ENCODE data around the gene DLX1.

Gene DLX1

DNA sequence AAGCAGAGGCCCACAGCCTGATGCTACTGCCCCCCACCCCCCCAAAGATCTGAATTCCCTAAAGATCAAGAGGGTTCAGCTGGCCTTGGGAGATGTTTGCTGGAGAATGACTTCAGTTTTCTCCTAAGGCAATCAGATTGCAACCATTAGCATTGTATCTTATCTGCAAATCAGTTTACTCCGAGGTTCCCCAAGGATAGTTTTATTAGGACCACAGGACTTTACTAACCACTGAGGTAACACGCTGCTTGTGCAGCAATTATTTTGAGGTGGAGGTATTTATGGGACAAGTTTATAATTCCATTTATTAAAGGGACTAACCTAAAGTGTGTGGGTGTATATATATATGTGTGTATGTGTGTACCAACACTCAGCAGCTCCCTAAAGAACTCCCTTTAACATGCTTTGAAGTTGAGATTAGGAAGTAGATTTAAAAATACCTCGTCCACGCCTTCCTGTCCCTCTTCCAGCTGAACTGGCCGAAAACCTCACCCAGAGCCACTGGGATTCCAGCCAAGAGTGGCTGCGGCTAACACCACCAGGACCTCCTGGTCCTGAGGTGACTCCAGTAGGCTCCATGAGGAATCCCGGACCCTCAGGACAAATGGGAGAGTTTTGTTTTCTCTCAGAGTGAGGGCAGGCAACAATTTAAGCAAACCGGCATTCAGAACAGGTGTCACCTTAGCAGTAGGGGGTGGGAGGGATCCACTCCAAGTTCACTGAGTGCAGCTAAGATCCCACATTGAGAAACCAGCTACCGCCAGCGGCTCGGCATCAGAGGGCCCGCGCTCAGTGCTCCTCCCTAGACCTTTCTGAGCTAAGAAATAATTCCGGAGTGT is 3.0 kb upstream of the DLX1 start:
- H3K27ac ChIP-seq (ENCODE audit: low read length), result no peak overlapping the region
- H3K4me1 ChIP-seq (ENCODE audit: control insufficient read depth in 1 of 2, insufficient read depth in 2 of 2, low read length in 2 of 2), result peaks cover 0 to 40% of the 10 kb centered on the region in 2 donors
- peaks cover 0 to 5% of the 10 kb centered on the region in 2 donors for H3K9me3 ChIP-seq (ENCODE audit: control insufficient read depth in 1 of 2, low read length in 2 of 2)
- no peak overlapping the region for H3K4me3 ChIP-seq (ENCODE audit: low read depth in 1 of 2, low read length in 2 of 2)
- H3K27me3 ChIP-seq (ENCODE audit: low read depth, low read length), result peaks cover 75% of the 10 kb centered on the region
- no peaks in the 10 kb centered on the region for H3K36me3 ChIP-seq (ENCODE audit: control insufficient read depth in 1 of 2, insufficient read depth in 2 of 2, low read length in 2 of 2)

DNA sequence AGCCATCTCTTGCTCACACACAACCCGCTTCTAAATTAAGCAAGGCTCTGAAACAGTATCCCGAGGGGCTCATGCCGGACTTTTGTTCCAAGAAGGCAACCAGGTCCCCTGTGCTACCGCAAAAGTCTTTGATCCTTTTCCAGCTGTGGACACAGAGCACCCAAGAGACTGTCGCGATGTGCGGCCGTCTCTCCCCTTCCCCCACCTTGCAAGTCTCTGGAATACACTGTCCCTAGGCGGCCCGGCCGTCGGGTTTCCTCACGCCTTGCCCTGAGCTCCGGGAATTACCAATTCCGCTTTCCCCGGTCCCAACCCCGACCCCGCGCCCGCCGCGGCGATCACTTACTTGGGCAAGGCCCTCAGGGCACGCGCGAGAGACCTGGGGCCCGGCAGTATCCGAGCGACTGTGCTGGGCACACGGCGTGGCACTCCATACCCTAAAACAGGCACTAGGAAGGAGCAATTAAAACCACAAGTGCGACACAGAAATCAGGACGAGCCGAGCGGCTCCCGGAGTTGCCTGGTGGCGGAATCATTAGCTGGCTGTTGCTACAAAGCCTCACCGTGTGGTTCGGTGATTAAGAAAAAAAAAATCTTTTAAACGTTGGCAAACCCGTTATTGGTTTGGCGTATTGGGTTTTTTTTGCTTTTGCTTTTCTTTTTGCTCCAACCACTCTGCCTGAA is 2.2 kb upstream of the DLX1 start:
- Histone ChIP-seq H3K4me1 (ENCODE audit: control insufficient read depth in 1 of 2, insufficient read depth in 2 of 2, low read length in 2 of 2) (peaks cover 0 to 40% of the 10 kb centered on the region in 2 donors), H3K27ac (ENCODE audit: low read length) (no peak overlapping the region), H3K9me3 (ENCODE audit: control insufficient read depth in 1 of 2, low read length in 2 of 2) (peaks cover 0 to 5% of the 10 kb centered on the region in 2 donors), H3K27me3 (ENCODE audit: low read depth, low read length) (peaks cover 83% of the 10 kb centered on the region), H3K36me3 (ENCODE audit: control insufficient read depth in 1 of 2, insufficient read depth in 2 of 2, low read length in 2 of 2) (no peaks in the 10 kb centered on the region), H3K4me3 (ENCODE audit: low read depth in 1 of 2, low read length in 2 of 2) (no peak overlapping the region)

DNA sequence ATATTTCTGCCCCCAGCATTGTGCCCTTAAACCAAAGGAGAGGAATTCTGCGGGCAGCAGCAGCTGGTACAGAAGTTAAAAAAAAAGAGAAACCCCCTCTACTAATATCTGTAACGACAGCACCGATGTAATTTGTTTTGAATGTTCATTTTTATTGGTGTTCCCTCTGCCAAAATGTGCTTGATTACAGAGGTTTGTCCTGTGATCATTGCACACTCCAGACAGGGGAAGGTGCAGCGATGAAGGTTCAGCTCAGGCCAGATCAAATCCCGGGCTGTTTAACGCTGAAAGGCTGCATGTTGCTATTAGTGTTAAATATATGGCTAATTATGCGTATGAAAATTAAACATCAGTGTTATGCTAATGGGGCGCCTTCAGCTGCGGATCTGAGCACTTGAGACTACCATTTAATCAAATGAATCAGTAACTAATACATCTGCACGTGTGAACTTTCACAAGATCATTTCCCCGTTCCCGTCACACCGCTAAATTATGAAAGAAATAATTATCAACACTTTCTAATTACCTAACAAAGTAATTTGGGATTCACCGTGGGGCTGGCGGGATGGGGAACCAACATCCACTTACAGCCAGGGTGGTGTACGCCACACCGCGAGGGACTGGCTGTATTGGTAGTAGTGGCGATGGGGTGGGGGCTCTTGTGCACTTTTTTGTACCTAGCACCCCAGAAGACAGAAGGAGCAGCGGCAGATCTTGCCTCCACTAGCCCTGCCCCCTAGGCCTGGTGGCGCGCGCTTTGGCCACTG is 1.5 kb upstream of the DLX1 start:
- Histone ChIP-seq H3K9me3 (ENCODE audit: control insufficient read depth in 1 of 2, low read length in 2 of 2) (peaks cover 0 to 5% of the 10 kb centered on the region in 2 donors), H3K4me1 (ENCODE audit: control insufficient read depth in 1 of 2, insufficient read depth in 2 of 2, low read length in 2 of 2) (peaks cover 0 to 40% of the 10 kb centered on the region in 2 donors), H3K27me3 (ENCODE audit: low read depth, low read length) (peaks cover 90% of the 10 kb centered on the region), H3K4me3 (ENCODE audit: low read depth in 1 of 2, low read length in 2 of 2) (peak overlapping the region in 1 of 2 donors; percentile 65), H3K27ac (ENCODE audit: low read length) (no peak overlapping the region), H3K36me3 (ENCODE audit: control insufficient read depth in 1 of 2, insufficient read depth in 2 of 2, low read length in 2 of 2) (no peaks in the 10 kb centered on the region)

DNA sequence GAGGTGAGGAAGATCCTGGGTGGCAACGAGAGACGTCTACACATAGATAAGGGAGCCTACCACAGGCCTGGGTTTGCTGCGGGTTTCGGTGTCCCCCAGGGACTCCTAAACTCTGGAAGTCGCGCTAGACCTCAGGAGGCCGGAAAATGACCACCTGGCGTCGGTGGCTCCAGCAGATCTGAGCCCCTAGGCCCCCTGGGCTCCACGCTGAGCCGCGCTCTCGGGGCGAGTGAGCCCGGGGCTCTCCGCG is 987 bp upstream of the DLX1 start:
- Histone ChIP-seq H3K4me1 (ENCODE audit: control insufficient read depth in 1 of 2, insufficient read depth in 2 of 2, low read length in 2 of 2) (peaks cover 0 to 40% of the 10 kb centered on the region in 2 donors), H3K27me3 (ENCODE audit: low read depth, low read length) (peaks cover 95% of the 10 kb centered on the region), H3K9me3 (ENCODE audit: control insufficient read depth in 1 of 2, low read length in 2 of 2) (peaks cover 0 to 5% of the 10 kb centered on the region in 2 donors), H3K27ac (ENCODE audit: low read length) (no peak overlapping the region), H3K36me3 (ENCODE audit: control insufficient read depth in 1 of 2, insufficient read depth in 2 of 2, low read length in 2 of 2) (no peaks in the 10 kb centered on the region), H3K4me3 (ENCODE audit: low read depth in 1 of 2, low read length in 2 of 2) (peak overlapping the region; percentile 33 to 65)

DNA sequence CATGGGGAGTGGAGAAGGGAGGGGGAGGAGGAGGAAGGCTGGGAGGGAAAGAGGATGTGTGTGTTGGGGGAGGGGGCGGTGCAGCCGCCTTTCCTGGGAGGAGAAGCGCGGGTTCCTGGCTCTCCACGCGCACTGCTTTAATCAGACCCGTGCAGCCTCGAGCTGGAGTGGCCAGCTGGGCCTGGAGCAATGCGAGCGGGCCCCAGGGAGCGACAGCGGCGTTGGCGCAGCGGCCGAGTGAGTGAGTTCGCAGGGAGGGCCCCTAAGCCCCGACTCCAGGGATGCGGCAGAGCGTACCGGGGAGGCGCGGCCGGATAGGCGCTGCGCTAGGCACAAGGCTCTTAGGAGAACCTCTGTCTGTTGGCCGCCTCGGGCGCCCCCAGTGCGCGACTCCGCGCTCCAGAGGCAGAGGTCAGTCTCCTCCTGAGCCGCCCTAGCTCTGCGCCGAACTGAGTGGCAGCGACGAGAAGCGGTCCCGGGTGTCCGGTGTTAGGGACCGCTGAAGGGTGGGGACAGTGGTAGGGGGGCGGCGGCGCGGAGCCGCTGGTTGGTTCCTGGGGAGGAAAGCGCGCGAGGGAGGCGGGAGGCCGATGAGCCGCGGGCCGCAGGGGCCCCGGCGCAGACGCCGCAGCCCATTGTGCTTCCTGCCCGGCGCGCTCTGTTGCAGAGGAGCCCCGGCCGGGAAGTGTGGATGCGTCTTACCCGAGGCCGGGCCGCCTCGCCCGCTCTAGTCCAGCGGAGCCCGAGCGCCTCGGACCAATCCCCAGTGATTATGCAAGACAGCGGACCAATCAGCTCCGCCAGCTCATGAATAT is 455 bp upstream of the DLX1 start:
- H3K27ac ChIP-seq (ENCODE audit: low read length), result no peak overlapping the region
- H3K4me3 ChIP-seq (ENCODE audit: low read depth in 1 of 2, low read length in 2 of 2), result peak overlapping the region; percentile 49 to 65
- H3K4me1 ChIP-seq (ENCODE audit: control insufficient read depth in 1 of 2, insufficient read depth in 2 of 2, low read length in 2 of 2), result peaks cover 0 to 40% of the 10 kb centered on the region in 2 donors
- peaks cover 0 to 5% of the 10 kb centered on the region in 2 donors for H3K9me3 ChIP-seq (ENCODE audit: control insufficient read depth in 1 of 2, low read length in 2 of 2)
- no peaks in the 10 kb centered on the region for H3K36me3 ChIP-seq (ENCODE audit: control insufficient read depth in 1 of 2, insufficient read depth in 2 of 2, low read length in 2 of 2)
- H3K27me3 ChIP-seq (ENCODE audit: low read depth, low read length), result peaks cover 99% of the 10 kb centered on the region

DNA sequence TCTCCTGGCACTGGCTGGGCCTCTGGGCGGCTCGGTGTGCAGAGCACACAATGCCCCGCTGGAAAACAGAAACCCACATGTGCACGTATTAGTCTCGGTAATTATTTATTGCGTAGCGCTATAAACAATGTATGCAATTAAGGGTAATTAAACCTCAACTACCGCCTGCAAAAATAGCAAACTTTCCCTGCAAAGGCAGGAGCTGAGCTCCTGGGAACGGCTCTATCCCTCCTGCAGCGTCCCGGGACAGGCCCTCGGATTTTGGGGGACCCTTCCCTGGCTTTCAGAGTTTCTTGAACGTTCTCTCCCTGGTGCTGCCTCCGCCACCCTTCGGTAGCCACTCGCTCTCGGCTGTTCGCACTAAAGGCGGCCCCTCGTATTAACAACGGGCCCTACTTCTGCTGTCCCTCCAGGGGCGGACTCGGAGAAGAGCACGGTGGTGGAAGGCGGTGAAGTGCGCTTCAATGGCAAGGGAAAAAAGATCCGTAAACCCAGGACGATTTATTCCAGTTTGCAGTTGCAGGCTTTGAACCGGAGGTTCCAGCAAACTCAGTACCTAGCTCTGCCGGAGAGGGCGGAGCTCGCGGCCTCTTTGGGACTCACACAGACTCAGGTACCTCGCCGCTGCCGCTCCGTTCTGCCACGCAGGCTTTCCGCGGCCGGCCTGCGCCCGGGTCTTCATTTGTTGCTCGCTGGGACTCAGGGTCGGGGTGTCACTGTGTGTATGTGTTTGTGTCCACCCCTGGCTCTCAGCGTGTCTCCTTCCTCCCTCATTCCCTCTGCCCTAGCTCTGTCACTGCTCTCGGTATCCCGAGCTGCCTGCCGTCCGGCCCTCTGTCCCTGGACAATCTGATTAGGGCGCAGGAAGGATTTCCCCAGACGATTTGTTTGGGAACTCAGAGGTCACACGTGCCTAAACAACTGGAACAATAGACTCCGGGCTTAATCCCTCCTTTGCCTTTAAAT is 1.2 kb downstream of the DLX1 start:
- peaks cover 0 to 40% of the 10 kb centered on the region in 2 donors for H3K4me1 ChIP-seq (ENCODE audit: control insufficient read depth in 1 of 2, insufficient read depth in 2 of 2, low read length in 2 of 2)
- H3K36me3 ChIP-seq (ENCODE audit: control insufficient read depth in 1 of 2, insufficient read depth in 2 of 2, low read length in 2 of 2), result no peaks in the 10 kb centered on the region
- H3K4me3 ChIP-seq (ENCODE audit: low read depth in 1 of 2, low read length in 2 of 2), result peak overlapping the region in 1 of 2 donors; percentile 65
- H3K27ac ChIP-seq (ENCODE audit: low read length), result no peak overlapping the region
- H3K27me3 ChIP-seq (ENCODE audit: low read depth, low read length), result peaks cover 98% of the 10 kb centered on the region
- H3K9me3 ChIP-seq (ENCODE audit: control insufficient read depth in 1 of 2, low read length in 2 of 2), result no peaks in the 10 kb centered on the region

DNA sequence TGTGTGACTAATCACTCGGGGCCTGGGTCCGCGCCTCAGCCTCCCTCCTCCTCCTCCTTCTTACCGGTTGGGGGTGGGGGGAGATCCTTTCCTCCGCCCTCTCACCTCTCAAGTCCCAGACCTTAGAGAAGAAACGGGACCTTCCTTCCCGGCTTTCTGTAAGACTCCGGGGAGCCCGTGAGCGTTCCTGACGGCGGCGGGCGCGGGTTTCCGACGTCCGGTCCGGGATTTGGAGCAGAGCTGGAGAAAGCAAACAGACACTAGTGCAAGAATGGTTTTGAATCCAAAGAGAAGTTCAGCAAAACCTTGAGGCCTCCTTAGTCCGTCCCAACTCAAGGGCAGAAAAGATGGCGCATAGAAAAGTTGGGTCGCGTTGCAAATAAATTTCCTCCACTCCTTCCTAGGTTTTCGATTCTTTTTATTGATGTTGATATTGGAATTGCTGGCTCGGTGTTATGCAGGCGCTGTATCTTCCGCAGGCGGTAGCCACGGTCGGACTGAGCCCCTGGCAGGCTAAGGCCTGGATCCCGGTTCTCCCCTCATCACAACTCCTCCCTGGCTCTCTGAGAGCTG is 2.0 kb downstream of the DLX1 start:
- peaks cover 0 to 40% of the 10 kb centered on the region in 2 donors for H3K4me1 ChIP-seq (ENCODE audit: control insufficient read depth in 1 of 2, insufficient read depth in 2 of 2, low read length in 2 of 2)
- no peak overlapping the region for H3K27ac ChIP-seq (ENCODE audit: low read length)
- H3K4me3 ChIP-seq (ENCODE audit: low read depth in 1 of 2, low read length in 2 of 2), result peak overlapping the region in 1 of 2 donors; percentile 65
- no peaks in the 10 kb centered on the region for H3K36me3 ChIP-seq (ENCODE audit: control insufficient read depth in 1 of 2, insufficient read depth in 2 of 2, low read length in 2 of 2)
- H3K9me3 ChIP-seq (ENCODE audit: control insufficient read depth in 1 of 2, low read length in 2 of 2), result no peaks in the 10 kb centered on the region
- H3K27me3 ChIP-seq (ENCODE audit: low read depth, low read length), result peaks cover 98% of the 10 kb centered on the region

DNA sequence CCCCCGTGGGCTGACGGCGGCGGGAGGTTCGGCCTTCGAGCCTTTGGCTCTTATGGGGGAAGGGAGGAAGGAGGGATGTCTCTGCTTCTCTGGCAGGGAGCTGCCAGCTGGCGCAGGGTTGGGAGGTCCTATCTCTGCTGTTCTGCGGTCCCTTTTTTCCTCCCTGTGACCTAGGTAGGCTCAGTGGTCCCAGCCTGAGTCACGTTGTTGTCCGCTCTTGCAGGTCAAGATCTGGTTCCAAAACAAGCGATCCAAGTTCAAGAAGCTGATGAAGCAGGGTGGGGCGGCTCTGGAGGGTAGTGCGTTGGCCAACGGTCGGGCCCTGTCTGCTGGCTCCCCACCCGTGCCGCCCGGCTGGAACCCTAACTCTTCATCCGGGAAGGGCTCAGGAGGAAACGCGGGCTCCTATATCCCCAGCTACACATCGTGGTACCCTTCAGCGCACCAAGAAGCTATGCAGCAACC is 2.5 kb downstream of the DLX1 start:
- no peak overlapping the region for H3K4me3 ChIP-seq (ENCODE audit: low read depth in 1 of 2, low read length in 2 of 2)
- H3K36me3 ChIP-seq (ENCODE audit: control insufficient read depth in 1 of 2, insufficient read depth in 2 of 2, low read length in 2 of 2), result no peaks in the 10 kb centered on the region
- H3K9me3 ChIP-seq (ENCODE audit: control insufficient read depth in 1 of 2, low read length in 2 of 2), result no peaks in the 10 kb centered on the region
- no peak overlapping the region for H3K27ac ChIP-seq (ENCODE audit: low read length)
- H3K4me1 ChIP-seq (ENCODE audit: control insufficient read depth in 1 of 2, insufficient read depth in 2 of 2, low read length in 2 of 2), result peaks cover 0 to 39% of the 10 kb centered on the region in 2 donors
- peaks cover 98% of the 10 kb centered on the region for H3K27me3 ChIP-seq (ENCODE audit: low read depth, low read length)

DNA sequence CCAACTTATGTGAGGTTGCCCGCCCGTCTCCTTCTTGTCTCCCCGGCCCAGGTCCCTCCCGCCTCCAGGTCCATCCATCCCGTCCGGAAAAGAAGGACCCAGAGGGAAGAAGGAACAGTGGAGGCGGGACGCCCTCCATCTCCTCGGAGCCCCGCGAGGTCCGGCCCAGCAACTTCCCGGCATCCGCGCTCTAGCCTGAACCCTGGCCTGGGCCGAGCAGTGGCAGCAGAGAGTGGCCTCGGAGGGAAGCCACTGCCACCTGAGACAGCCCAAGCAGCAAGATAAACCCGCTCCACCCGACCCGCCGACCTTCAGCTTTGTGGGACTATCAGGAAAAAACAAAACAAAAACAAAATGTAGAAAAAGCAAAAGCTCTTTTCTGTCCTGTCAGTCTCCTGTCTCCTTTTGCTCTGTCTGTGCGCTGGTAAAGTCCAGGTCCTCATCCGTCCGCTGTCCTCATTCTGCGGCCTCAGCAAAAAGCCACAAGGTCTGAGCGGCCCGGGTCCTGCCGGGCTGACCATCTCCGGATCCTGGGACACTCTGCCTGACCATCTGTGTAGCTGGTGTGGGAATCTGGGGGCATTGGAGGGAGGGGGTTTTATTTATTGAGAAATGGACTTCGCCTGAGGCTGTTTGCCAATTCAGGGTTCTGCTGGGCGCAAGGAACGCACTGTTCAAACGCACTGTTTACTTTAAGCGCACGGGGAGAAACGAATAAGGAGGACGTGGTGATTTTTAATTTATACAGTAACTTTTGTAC is 3.1 kb downstream of the DLX1 start:
- H3K27me3 ChIP-seq (ENCODE audit: low read depth, low read length), result peaks cover 98% of the 10 kb centered on the region
- no peak overlapping the region for H3K4me3 ChIP-seq (ENCODE audit: low read depth in 1 of 2, low read length in 2 of 2)

More for the DNA sequence above, 3.1 kb downstream of the DLX1 start:
- Histone ChIP-seq H3K4me1 (ENCODE audit: control insufficient read depth in 1 of 2, insufficient read depth in 2 of 2, low read length in 2 of 2) (peaks cover 0 to 33% of the 10 kb centered on the region in 2 donors), H3K27ac (ENCODE audit: low read length) (no peak overlapping the region), H3K36me3 (ENCODE audit: control insufficient read depth in 1 of 2, insufficient read depth in 2 of 2, low read length in 2 of 2) (no peaks in the 10 kb centered on the region), H3K9me3 (ENCODE audit: control insufficient read depth in 1 of 2, low read length in 2 of 2) (no peaks in the 10 kb centered on the region)

All from muscle layer of duodenum (tissue), 2 donors.